Sigmoid colon (tissue), 7 donors: ENCODE measurements around the gene TMEM140. TPM values are rescaled to one million over a fixed set of nuclear protein-coding genes. Genes with fewer than 3 reads are reported as not detected.
"Not testable (repeated sequence)": the region's sequence is repeated elsewhere in the genome, so short reads cannot be mapped to it uniquely, and the experiment has no call there.

Experiments used
- DNase-seq: peaks from one replicate; pipeline ENCODE4 v3.0.0-alpha.2; 2019
- H3K27ac ChIP-seq, 4 donors: fragments of 200-600 bp; sonication (generic); one replicate each; pipeline ENCODE4 v1.5.1; 2016 to 2019; ENCODE audit warnings: mild to moderate bottlenecking in 1 of 4
- H3K27me3 ChIP-seq, 3 donors: fragments of 200-600 bp; sonication (generic); one replicate each; pipeline ENCODE4 v1.5.1; 2019; ENCODE audit warnings: mild to moderate bottlenecking in 1 of 3
- H3K36me3 ChIP-seq, 4 donors: fragments of 200-600 bp; sonication (generic); one replicate each; pipeline ENCODE4 v1.5.1; 2016 to 2019
- H3K4me1 ChIP-seq, 4 donors: fragments of 200-600 bp; sonication (generic); one replicate each; pipeline ENCODE4 v1.5.1; 2017 to 2019
- H3K4me3 ChIP-seq, 4 donors: fragments of 200-600 bp; sonication (generic); one replicate each; pipeline ENCODE4 v1.5.1; 2017 to 2019; ENCODE audit warnings: mild to moderate bottlenecking in 2 of 4, moderate library complexity in 1 of 4
- H3K9me3 ChIP-seq, 4 donors: fragments of 200-600 bp in 3 of 4; sonication (generic) in 3 of 4; one replicate each; pipeline versions ENCODE4 v1.5.1 to v1.6.1; 2013 to 2019
- EP300 ChIP-seq, 4 donors: sonication (generic); formaldehyde crosslinking; IDR thresholded peaks; one replicate each; pipeline ENCODE4 v1.6.1; 2017; ENCODE audit warnings: antibody characterized with exemption in 4 of 4
- POLR2A ChIP-seq, 2 donors: fragments of 450-650 bp; IDR thresholded peaks; one replicate each; pipeline ENCODE4 v1.6.1; 2016; ENCODE audit warnings: antibody characterized with exemption in 2 of 2, mild to moderate bottlenecking in 2 of 2, moderate library complexity in 2 of 2
- POLR2AphosphoS5 ChIP-seq, 4 donors: sonication (generic); formaldehyde crosslinking; IDR thresholded peaks; one replicate each; pipeline ENCODE4 v1.6.1; 2017; ENCODE audit warnings: antibody characterized with exemption in 4 of 4
- WGBS, 2 donors: extraction: QIAGEN DNeasy Blood & Tissue Kit; methylation state at CpG; one replicate each; pipeline ENCODE4 v1.1.7; 2013; 5-methylcytosine and 5-hydroxymethylcytosine counted together
- intact Hi-C: fragments of 100-400 bp; cut with DNase I; formaldehyde crosslinking; loops from one replicate; pipeline ENCODE4 v1.15.1; 2023
- polyA plus RNA-seq, 3 donors: library from polyadenylated mRNA; stranded (reverse); fragments of 200-250 nt; gene quantifications; one replicate each; pipeline ENCODE4 v1.2.3, GENCODE V29; 2013
- total RNA-seq, 4 donors: library from RNA; depleted of rRNA; stranded (reverse); fragments of >200 nt; gene quantifications; one replicate each; pipeline ENCODE4 v1.1.0, GENCODE V29; 2016
- TF ChIP-seq, protein P1 (sequence below), 4 experiments: fragments of 450-650 bp in 3 of 4; fragments of 200-600 bp in 1 of 4; IDR thresholded peaks; one replicate each; pipeline ENCODE4 v1.5.1; 2016 to 2019; ENCODE audit warnings: antibody characterized with exemption in 4 of 4, mild to moderate bottlenecking in 3 of 4, moderate library complexity in 2 of 4
- donor health status: healthy with polysubstance abuse.
- donor health status: Bipolar disorder and iron deficiency.
- donor health status: healthy.

The TMEM140 gene
- total and polyA plus RNA-seq, 7 donors, result 5.4 to 29.6 (median 18.3) TPM

DNA sequence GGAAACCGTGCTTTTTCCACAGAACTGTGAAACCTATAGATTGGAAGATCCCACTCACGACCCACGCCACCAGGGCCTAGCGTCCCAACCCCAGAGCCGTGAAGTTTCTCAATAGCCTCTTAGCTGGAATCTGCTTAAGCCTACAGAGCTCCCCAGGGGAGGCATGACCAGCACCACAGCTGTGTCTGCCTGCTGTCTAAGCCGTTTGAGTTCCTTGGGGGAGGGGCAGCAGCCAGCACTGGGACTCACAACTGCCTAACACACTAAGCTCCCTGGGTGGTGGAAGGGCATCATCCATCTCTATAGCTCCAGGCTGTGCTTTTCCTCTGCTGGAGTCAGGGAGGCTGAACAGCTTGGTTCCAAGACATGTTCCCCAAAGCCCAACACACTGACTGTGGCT lies 26.0 kb upstream of the TMEM140 start:
- intact Hi-C loops, result no loop called here
- Histone ChIP-seq H3K36me3 (no peaks in the 10 kb centered on the region), H3K27ac (no peak overlapping the region), H3K9me3 (no peaks in the 10 kb centered on the region), H3K4me1 (no peaks in the 10 kb centered on the region), H3K27me3 (no peaks in the 10 kb centered on the region), H3K4me3 (no peak overlapping the region)
- no peak for TF ChIP-seq EP300 (IDR thresholded peaks at IDR 0.05)
- no peak for TF ChIP-seq POLR2AphosphoS5 (IDR thresholded peaks at IDR 0.05)
- no peak for TF ChIP-seq POLR2A (IDR thresholded peaks at IDR 0.05)
- TF ChIP-seq, protein P1, sequence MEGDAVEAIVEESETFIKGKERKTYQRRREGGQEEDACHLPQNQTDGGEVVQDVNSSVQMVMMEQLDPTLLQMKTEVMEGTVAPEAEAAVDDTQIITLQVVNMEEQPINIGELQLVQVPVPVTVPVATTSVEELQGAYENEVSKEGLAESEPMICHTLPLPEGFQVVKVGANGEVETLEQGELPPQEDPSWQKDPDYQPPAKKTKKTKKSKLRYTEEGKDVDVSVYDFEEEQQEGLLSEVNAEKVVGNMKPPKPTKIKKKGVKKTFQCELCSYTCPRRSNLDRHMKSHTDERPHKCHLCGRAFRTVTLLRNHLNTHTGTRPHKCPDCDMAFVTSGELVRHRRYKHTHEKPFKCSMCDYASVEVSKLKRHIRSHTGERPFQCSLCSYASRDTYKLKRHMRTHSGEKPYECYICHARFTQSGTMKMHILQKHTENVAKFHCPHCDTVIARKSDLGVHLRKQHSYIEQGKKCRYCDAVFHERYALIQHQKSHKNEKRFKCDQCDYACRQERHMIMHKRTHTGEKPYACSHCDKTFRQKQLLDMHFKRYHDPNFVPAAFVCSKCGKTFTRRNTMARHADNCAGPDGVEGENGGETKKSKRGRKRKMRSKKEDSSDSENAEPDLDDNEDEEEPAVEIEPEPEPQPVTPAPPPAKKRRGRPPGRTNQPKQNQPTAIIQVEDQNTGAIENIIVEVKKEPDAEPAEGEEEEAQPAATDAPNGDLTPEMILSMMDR (IDR thresholded peaks at IDR 0.05), result no peak
- 83 to 86% methylated on average over 6 of the region's 6 CpGs for WGBS, 2 donors
- no peak for DNase-seq

GRCh38 chr7:135124631-135125030 lies 23.2 kb upstream of the TMEM140 start:
- intact Hi-C loops, result not testable (repeated sequence)

DNA sequence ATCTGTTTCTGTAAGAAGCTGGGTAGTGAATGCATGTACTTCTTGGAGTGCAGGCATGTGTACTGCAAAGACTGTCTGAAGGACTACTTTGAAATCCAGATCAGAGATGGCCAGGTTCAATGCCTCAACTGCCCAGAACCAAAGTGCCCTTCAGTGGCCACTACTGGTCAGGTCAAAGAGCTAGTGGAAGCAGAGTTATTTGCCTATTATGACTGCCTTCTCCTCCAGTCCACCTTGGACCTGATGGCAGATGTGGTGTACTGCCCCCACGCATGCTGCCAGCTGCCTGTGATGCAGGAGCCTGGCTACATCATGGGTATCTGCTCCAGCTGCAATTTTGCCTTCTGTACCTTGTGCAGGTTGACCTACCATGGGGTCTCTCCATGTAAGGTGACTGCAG lies 18.9 kb upstream of the TMEM140 start:
- H3K27me3 ChIP-seq, result no peaks in the 10 kb centered on the region
- DNase-seq, result no peak
- H3K27ac ChIP-seq, result no peak overlapping the region
- intact Hi-C loops, result no loop called here
- TF ChIP-seq, protein P1 (IDR thresholded peaks at IDR 0.05), result no peak
- TF ChIP-seq POLR2A (IDR thresholded peaks at IDR 0.05) (no peak), EP300 (IDR thresholded peaks at IDR 0.05) (no peak), POLR2AphosphoS5 (IDR thresholded peaks at IDR 0.05) (no peak)
- H3K4me1 ChIP-seq, result no peaks in the 10 kb centered on the region
- WGBS, 2 donors, result 95 to 98% methylated on average over 1 of the region's 1 CpG
- H3K9me3 ChIP-seq, result no peaks in the 10 kb centered on the region
- no peaks in the 10 kb centered on the region for H3K36me3 ChIP-seq
- H3K4me3 ChIP-seq, result no peak overlapping the region

More at GRCh38 chr7:135124631-135125030, 23.2 kb upstream of the TMEM140 start:
- not testable (repeated sequence) for H3K27me3 ChIP-seq, H3K4me3 ChIP-seq, DNase-seq, H3K4me1 ChIP-seq, H3K9me3 ChIP-seq, H3K27ac ChIP-seq, H3K36me3 ChIP-seq
- 83 to 89% methylated on average over 3 of the region's 3 CpGs for WGBS, 2 donors

DNA sequence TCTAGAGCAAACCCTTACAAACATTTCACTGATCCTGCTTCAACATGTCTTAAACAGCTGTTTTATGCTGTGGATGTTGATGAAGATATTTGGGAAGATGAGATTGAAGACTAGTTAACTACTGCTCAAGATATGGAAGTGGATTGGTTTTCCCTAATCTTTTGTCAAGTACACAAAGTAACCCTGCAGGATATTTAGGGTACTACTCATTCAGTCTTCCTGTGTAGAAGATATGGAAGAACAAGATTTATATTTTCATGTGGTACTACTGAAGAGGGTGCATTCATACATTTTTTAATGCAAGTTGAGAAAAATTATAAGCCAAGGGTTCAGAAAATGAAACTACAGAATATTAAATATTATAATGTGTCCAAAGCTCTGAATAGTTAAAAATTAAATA lies 18.3 kb upstream of the TMEM140 start:
- intact Hi-C loops, result no loop called here
- H3K9me3 ChIP-seq, result no peaks in the 10 kb centered on the region
- no peak for TF ChIP-seq EP300 (IDR thresholded peaks at IDR 0.05)
- TF ChIP-seq, protein P1 (IDR thresholded peaks at IDR 0.05), result no peak
- TF ChIP-seq POLR2A (IDR thresholded peaks at IDR 0.05), result no peak
- no peak for TF ChIP-seq POLR2AphosphoS5 (IDR thresholded peaks at IDR 0.05)
- no peak overlapping the region for H3K27ac ChIP-seq
- no peaks in the 10 kb centered on the region for H3K4me1 ChIP-seq
- H3K4me3 ChIP-seq, result no peak overlapping the region
- no peaks in the 10 kb centered on the region for H3K27me3 ChIP-seq
- H3K36me3 ChIP-seq, result no peaks in the 10 kb centered on the region
- DNase-seq, result no peak

- Histone ChIP-seq H3K36me3 (no peaks in the 10 kb centered on the region), H3K4me1 (peaks cover 0 to 17% (median 9%) of the 10 kb centered on the region in 4 donors), H3K4me3 (no peak overlapping the region), H3K27me3 (no peaks in the 10 kb centered on the region), H3K27ac (no peak overlapping the region), H3K9me3 (no peaks in the 10 kb centered on the region)
- intact Hi-C loops, result no loop called here
- DNase-seq, result no peak
- 92% methylated on average over 3 of the region's 3 CpGs for WGBS, 2 donors
- TF ChIP-seq EP300 (IDR thresholded peaks at IDR 0.05) (no peak), POLR2A (IDR thresholded peaks at IDR 0.05) (no peak), POLR2AphosphoS5 (IDR thresholded peaks at IDR 0.05) (no peak)
- TF ChIP-seq, protein P1 (IDR thresholded peaks at IDR 0.05), result no peak
These were observed 3.8 kb upstream of the TMEM140 start for GRCh38 chr7:135143885-135144668.
